GM18951 (cell line): ENCODE measurements around the gene PTGDS.

Experiments used
- POLR2A ChIP-seq: IDR thresholded peaks from 4 replicates; pipeline ENCODE4 v1.6.1; 2011; ENCODE audit warnings: mild to moderate bottlenecking; ENCODE audit not compliant: insufficient read length, insufficient read depth; ENCODE audit errors: extremely low read depth
- in situ Hi-C: fragments of 300-500 bp; cut with MboI; formaldehyde crosslinking; loops from one replicate; pipeline ENCODE4 v1.12.0; 2022; ENCODE audit warnings: low sequenced_read_pairs, mixed read lengths, inconsistent platforms; ENCODE audit not compliant: unreplicated experiment

The PTGDS gene

GRCh38 chr9:136968333-136969127, 8.8 kb upstream of the PTGDS start:
- in situ Hi-C loops, result no loop called here
- TF ChIP-seq POLR2A, result no peak

- no peak for TF ChIP-seq POLR2A
- in situ Hi-C loops, result no loop called here
These were observed 8.2 kb upstream of the PTGDS start for GRCh38 chr9:136969150-136969549.

GRCh38 chr9:136969774-136970173, 7.5 kb upstream of the PTGDS start:
- TF ChIP-seq POLR2A, result no peak
- in situ Hi-C loops, result no loop called here

GRCh38 chr9:136970361-136970760, 6.9 kb upstream of the PTGDS start:
- TF ChIP-seq POLR2A, result no peak

GRCh38 chr9:136971746-136972145, 5.6 kb upstream of the PTGDS start:
- in situ Hi-C loops, result no loop called here
- TF ChIP-seq POLR2A, result no peak

More at GRCh38 chr9:136970361-136970760, 6.9 kb upstream of the PTGDS start:
- in situ Hi-C loops, result no loop called here

- TF ChIP-seq POLR2A, result no peak
- in situ Hi-C loops, result no loop called here
These were observed 5.0 kb upstream of the PTGDS start for GRCh38 chr9:136972335-136972734.

- TF ChIP-seq POLR2A, result no peak
- in situ Hi-C loops, result no loop called here
These were observed 4.6 kb upstream of the PTGDS start for GRCh38 chr9:136972743-136973142.

GRCh38 chr9:136973618-136974617, 3.4 kb upstream of the PTGDS start:
- in situ Hi-C loops, result no loop called here

GRCh38 chr9:136974817-136975535, 2.3 kb upstream of the PTGDS start:
- in situ Hi-C loops, result no loop called here
- TF ChIP-seq POLR2A, result no peak

More at GRCh38 chr9:136973618-136974617, 3.4 kb upstream of the PTGDS start:
- no peak for TF ChIP-seq POLR2A

GRCh38 chr9:136975644-136976043, 1.7 kb upstream of the PTGDS start:
- in situ Hi-C loops, result no loop called here
- TF ChIP-seq POLR2A, result no peak

GRCh38 chr9:136977649-136978072, 357 bp downstream of the PTGDS start:
- in situ Hi-C loops, result no loop called here

GRCh38 chr9:136978073-136978864, 965 bp downstream of the PTGDS start:
- TF ChIP-seq POLR2A, result no peak
- in situ Hi-C loops, result no loop called here

More at GRCh38 chr9:136977649-136978072, 357 bp downstream of the PTGDS start:
- TF ChIP-seq POLR2A, result no peak
